HG02884 (cell line): ENCODE data around the gene COL24A1.
"Not testable (repeated sequence)": the region's sequence is repeated elsewhere in the genome, so short reads cannot be mapped to it uniquely, and the experiment has no call there.

ENCODE experiments used
- ATAC-seq: cut with Tn5 transposase; IDR thresholded peaks from one replicate; pipeline ENCODE4 v1.9.1; 2021; ENCODE audit warnings: mild to moderate bottlenecking, moderate library complexity; ENCODE audit not compliant: unreplicated experiment

COL24A1 gene

GRCh38 chr1:86154571-86155050 lies 2.0 kb downstream of the COL24A1 start:
- no peak for ATAC-seq

GRCh38 chr1:86153836-86154235 lies 2.7 kb downstream of the COL24A1 start:
- ATAC-seq = no peak

GRCh38 chr1:86152887-86153286 lies 3.7 kb downstream of the COL24A1 start:
- no peak for ATAC-seq

- no peak for ATAC-seq
These were observed 5.1 kb downstream of the COL24A1 start for GRCh38 chr1:86151427-86151826.

GRCh38 chr1:86150553-86151055 lies 6.0 kb downstream of the COL24A1 start:
- ATAC-seq = no peak

GRCh38 chr1:86149591-86149990 lies 7.0 kb downstream of the COL24A1 start:
- no peak for ATAC-seq

- ATAC-seq = no peak
These were observed 8.8 kb downstream of the COL24A1 start for GRCh38 chr1:86147755-86148154.

GRCh38 chr1:86146566-86146965 lies 10.0 kb downstream of the COL24A1 start:
- no peak for ATAC-seq

GRCh38 chr1:86140281-86140880 lies 16.2 kb downstream of the COL24A1 start:
- ATAC-seq = no peak

GRCh38 chr1:86138746-86139145 lies 17.8 kb downstream of the COL24A1 start:
- no peak for ATAC-seq

GRCh38 chr1:86137436-86137835 lies 19.1 kb downstream of the COL24A1 start:
- no peak for ATAC-seq

GRCh38 chr1:86119214-86119764 lies 37.3 kb downstream of the COL24A1 start:
- ATAC-seq = no peak

GRCh38 chr1:86114816-86115400 lies 41.7 kb downstream of the COL24A1 start:
- no peak for ATAC-seq

- ATAC-seq = no peak
These were observed 42.3 kb downstream of the COL24A1 start for GRCh38 chr1:86114236-86114635.

- not testable (repeated sequence) for ATAC-seq
These were observed 45.0 kb downstream of the COL24A1 start for GRCh38 chr1:86111590-86111989.

- no peak for ATAC-seq
These were observed 46.0 kb downstream of the COL24A1 start for GRCh38 chr1:86110451-86111129.

- ATAC-seq = no peak
These were observed 51.1 kb downstream of the COL24A1 start for GRCh38 chr1:86105533-86105866.

GRCh38 chr1:86104606-86105532 lies 51.7 kb downstream of the COL24A1 start:
- no peak for ATAC-seq

GRCh38 chr1:86101616-86102015 lies 55.0 kb downstream of the COL24A1 start:
- ATAC-seq = no peak

GRCh38 chr1:86100401-86100800 lies 56.2 kb downstream of the COL24A1 start:
- no peak for ATAC-seq

GRCh38 chr1:86089765-86090164 lies 66.8 kb downstream of the COL24A1 start:
- no peak for ATAC-seq
